HG02763 (cell line): ENCODE data around the gene SLC12A1.
A peak's percentile ranks its signal among the peaks of the same experiment; 100 is the strongest.
"Not testable (repeated sequence)": the region's sequence is repeated elsewhere in the genome, so short reads cannot be mapped to it uniquely, and the experiment has no call there.

Source experiments
- ATAC-seq: cut with Tn5 transposase; IDR thresholded peaks from one replicate; pipeline ENCODE4 v1.9.1; 2021; ENCODE audit warnings: mild to moderate bottlenecking, moderate library complexity; ENCODE audit not compliant: unreplicated experiment

Gene SLC12A1

GRCh38 chr15:48304398-48304797 is 98.3 kb downstream of the SLC12A1 start:
- no peak for ATAC-seq

- ATAC-seq: no peak
Observed at GRCh38 chr15:48306639-48307038, 100.5 kb downstream of the SLC12A1 start.

- no peak for ATAC-seq
Observed at GRCh38 chr15:48307586-48307985, 101.5 kb downstream of the SLC12A1 start.

GRCh38 chr15:48309740-48310139 is 103.6 kb downstream of the SLC12A1 start:
- no peak for ATAC-seq

- no peak for ATAC-seq
Observed at GRCh38 chr15:48313216-48313615, 107.1 kb downstream of the SLC12A1 start.

GRCh38 chr15:48315041-48315440 is 108.9 kb downstream of the SLC12A1 start:
- ATAC-seq: no peak

GRCh38 chr15:48317221-48317620 is 111.1 kb downstream of the SLC12A1 start:
- ATAC-seq: no peak

- ATAC-seq: no peak
Observed at GRCh38 chr15:48318131-48318530, 112.0 kb downstream of the SLC12A1 start.

- ATAC-seq: no peak
Observed at GRCh38 chr15:48323294-48323693, 117.2 kb downstream of the SLC12A1 start.

GRCh38 chr15:48324949-48325348 is 118.8 kb downstream of the SLC12A1 start:
- ATAC-seq: no peak

GRCh38 chr15:48325400-48325799 is 119.3 kb downstream of the SLC12A1 start:
- ATAC-seq: no peak

- not testable (repeated sequence) for ATAC-seq
Observed at GRCh38 chr15:48326180-48326579, 120.1 kb downstream of the SLC12A1 start.

GRCh38 chr15:48330105-48330785 is 124.1 kb downstream of the SLC12A1 start:
- no peak for ATAC-seq

GRCh38 chr15:48330855-48331795 is 125.0 kb downstream of the SLC12A1 start, which contains the start of gene DUT:
DUT (plus strand) TSS chr15:48331429; CDS start chr15:48331516, 87 bp downstream.
- peak; percentile 86 for ATAC-seq

- ATAC-seq: peak; percentile 45
Observed at GRCh38 chr15:48331796-48332641, 125.9 kb downstream of the SLC12A1 start.

- no peak for ATAC-seq
Observed at GRCh38 chr15:48332642-48333034, 126.5 kb downstream of the SLC12A1 start.

- no peak for ATAC-seq
Observed at GRCh38 chr15:48333540-48333939, 127.4 kb downstream of the SLC12A1 start.

GRCh38 chr15:48334260-48334659 is 128.2 kb downstream of the SLC12A1 start:
- ATAC-seq: no peak

- ATAC-seq: no peak
Observed at GRCh38 chr15:48336940-48337339, 130.8 kb downstream of the SLC12A1 start.

GRCh38 chr15:48337607-48338006 is 131.5 kb downstream of the SLC12A1 start:
- ATAC-seq: no peak

GRCh38 chr15:48340111-48340510 is 134.0 kb downstream of the SLC12A1 start:
- no peak for ATAC-seq
